Stimulated activated CD4-positive, alpha-beta T cell treated with anti-CD3 and anti-CD28 coated beads, Interleukin-12 subunit alpha, Interleukin-12 subunit beta, amount 100 ng/mL, for 24 hours (primary cell): ENCODE results near the gene PCYT2.

Source experiments
- DNase-seq, 2 experiments: peaks; one replicate each; pipeline ENCODE4 v3.0.0-alpha.2; 2020; ENCODE audit warnings: low read depth in 2 of 2

Gene PCYT2

DNA sequence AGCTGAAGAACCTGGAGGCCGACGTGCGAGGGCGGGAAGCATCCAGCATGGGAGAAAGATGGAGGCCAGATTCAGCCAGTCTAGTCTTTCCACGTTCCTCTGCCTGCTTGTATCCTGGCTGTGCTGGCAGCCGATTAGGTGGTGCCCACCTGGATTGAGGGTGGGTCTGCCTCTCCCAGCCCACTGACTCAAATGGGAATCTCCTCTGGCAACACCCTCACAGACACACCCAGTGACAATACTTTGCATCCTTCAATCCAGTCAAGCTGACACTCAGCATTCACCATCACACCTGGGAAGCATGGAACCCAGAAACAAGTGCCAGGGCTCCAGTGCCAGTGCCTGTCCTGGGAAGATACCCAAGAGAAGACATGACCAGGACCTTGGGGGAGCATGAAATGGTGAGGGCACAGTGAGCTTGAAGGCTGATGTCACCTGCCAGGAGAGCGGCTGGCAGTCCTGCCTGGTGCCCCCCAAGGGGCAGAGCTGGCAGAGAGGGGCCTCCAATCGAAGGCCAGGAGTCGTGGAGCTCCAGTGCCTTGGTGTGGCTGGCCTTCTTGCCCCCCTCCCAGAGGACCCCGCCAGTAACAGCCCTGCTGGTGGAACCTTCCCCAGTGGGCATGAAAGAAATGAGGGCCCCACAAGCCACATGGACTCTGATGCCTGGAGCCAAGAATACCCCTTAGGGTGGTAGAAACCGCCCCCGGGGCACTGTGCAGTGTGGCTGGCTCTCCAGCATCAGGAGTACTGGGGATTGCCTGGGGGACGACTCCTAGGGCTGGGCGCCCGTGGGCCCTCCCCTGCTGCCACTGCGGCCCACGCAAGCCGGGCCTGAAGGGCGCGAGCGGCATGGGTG, 9.8 kb downstream of the PCYT2 start:
- no peak for DNase-seq

DNA sequence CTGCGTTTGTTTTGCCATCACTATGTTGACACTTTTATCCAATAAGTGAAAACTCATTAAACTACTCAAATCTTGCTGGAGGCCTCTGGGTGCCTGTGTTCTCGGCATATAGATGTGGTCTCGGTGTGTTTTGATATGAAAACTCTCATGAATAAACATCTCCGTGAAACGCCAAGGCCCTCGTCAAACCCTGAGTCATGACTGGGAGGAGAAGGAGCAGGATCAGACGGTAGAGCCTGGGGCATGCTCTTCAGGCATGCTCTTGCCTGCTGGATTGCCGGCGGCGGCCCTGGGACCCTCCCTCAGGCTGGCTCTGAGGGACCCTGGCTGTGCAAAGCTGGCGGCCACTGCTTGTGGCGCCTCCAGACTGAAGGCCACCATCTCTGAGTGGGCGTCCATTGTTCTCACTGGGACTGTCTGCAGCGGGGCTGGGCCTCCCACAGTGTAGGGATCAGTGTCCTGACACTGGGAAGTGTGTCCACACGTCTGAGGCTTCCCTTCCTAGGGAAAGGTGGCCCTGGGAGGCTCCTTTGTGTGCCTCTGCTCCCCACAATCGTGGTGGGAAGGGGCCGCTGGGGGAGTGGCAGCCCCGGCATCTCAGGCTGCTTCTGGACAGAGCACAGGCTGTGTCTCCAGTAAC, 10.9 kb downstream of the PCYT2 start:
- DNase-seq = no peak

DNA sequence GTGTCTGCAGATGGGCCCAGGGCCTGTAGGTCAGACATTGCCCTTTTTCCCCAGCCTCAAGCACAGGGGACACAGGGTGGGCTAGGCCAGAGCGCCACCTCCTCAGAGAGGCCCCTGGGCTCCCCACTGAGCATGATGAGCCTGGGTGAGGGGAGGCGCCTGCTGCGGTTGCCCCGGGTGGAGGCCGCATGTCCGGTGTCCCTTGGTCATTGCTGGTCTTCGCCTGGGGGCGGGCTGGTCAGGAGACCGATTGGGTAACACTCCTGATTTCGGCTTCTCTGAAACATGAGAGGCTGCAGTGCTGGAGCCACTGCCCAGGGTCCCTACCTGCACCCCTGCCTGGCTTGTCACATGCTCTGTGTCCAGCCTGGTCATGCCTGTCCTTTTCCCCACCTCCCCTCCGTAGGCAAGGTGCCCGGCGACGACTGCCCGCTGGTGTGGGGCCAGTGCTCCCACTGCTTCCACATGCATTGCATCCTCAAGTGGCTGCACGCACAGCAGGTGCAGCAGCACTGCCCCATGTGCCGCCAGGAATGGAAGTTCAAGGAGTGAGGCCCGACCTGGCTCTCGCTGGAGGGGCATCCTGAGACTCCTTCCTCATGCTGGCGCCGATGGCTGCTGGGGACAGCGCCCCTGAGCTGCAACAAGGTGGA, 11.6 kb downstream of the PCYT2 start:
- no peak for DNase-seq

DNA sequence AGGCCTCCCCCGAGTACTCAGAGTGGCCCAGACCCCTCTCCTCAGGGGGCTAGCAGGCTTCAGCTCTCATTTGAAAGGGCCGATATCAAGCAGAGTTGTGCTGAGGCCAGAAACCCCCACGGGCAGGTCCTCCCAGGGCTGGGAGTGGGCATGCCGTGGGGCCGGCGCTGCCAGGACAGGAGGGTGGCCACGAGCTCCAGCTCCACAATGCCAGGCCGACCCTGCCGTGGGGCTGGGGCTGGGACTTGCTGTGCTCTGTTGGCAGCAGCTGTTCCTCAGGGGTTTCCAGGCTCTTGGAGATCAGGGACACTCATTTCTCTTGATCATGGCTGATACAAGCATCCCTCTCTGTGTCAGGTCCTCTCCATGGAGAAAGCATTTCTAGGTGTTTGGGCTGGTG, 12.3 kb downstream of the PCYT2 start:
- DNase-seq = no peak

DNA sequence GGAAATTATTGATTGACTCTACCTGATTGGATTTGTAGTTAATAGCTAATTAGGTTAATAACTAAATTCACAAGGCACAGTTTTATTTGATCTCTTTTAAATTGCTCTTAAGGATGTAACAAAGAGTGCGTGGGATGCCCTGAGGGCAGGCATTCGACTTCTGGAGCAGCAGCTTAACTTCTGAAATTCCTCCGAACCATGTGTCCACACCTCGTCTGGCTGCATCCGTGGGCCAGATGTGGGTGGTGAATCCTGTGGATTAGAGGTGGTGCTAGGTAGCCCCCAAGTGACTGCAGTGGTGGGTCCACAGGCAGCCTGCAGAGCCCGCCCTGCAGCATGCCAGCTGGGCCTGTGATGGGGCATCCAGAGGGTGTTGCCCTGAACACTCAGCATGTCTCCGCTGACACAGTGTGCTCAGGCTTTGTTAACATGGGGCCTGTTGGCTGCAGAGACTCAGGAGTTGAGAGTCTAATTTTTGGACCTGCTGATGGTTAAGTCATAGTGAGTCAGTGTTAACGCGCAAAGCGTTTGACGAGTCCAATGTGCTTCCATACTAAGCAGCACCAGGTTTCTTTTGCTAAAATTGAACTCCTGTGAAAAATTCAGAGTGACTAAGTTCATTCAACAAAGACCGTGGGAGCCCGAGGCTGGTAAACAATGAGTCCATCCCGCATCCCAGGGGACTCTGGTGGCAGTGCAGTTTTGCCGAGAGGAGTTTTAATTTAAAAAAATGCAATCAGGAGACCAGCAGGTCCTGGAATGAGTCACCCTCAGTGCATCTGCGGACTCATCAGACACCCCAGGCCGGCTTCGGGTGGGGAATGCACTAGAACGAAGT, 13.0 kb downstream of the PCYT2 start:
- DNase-seq = no peak

DNA sequence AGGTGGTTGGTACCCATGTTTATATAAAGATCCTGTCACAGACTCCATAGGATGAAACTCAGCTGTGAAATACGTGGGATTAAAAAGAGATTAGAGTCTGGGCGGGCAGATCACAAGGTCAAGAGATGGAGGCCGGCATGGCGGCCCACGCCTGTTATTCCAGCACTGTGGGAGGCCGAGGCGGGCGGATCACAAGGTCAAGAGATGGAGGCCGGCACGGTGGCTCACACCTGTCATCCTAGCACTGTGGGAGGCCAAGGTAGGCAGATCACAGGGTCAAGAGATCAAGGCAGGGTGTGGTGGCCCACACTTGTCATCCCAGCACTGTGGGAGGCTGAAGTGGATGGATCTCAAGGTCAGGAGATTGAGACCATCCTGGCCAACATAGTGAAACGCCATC, 15.8 kb downstream of the PCYT2 start:
- no peak for DNase-seq

DNA sequence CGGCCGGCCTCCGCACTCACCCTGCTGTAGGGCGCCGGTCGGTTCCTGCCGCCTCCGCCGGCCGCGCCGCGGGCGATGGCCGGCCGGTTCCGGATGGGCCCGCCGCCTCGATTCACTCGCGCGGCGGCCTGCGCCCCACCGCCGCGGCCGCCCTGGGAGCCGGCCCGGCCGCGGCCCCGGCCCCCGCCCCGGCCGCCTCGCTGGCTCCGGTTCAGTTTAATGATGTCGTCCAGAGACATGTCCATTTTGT, 20.0 kb downstream of the PCYT2 start:
- no peak for DNase-seq

DNA sequence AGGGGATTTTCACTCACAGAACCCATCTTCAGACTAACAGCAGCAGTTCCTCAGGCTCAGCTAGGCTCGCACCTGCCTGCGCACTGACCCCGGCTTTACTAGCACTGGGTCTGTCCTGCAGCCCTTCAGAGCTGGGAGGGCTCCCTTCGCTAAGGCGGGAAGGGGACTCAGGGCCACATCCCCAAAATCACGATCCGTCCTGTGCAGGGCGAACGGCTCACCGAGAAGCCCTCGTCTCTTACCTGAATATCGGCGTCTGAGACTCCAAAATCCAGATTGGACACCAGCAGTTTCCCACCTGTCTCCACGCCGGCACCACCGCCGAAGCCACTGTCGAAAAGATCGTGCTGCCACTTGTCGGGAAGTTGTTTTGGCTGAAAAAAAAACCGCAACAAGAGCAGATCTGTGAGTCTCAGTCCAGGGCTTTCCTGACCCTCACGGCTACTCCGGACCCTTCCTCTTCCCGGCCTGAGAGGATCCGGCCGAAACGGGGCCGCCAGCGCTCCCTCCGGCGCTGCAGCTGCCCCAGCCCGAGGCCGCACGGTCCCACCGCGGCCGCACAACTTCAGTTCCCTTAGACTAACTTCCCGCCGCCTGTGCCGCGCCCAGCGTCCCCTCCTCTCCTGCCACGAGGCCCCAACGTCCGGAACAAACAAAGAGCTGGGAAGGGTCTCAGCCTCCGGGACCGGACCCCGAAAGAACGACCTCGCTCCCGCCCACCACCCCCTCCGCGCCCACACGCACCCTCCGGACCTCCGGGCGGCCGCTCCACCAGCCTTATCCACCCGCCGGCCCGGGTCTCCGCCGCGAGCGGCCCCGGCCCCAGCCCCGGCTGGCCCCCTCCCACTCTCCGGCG, 20.5 kb downstream of the PCYT2 start:
- no peak for DNase-seq

DNA sequence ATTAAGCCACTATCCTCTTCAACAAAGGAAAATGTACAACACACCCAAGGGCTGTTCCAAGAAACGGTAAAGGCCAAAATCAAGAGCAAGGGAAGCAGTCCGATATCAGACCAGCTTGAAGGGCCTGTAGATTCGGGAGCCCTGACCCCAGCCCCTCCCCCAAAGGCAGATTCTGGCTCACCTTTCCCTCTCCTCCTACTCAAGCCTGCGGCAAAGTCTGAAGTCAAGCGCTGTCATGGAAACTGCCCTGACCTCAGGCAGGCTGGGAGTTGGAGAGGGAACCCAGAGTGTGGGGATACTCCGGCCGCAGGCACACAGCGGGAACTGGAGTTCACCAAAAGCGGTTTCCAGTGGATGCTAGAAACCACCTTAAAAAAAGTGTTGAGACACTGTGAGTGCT, 21.6 kb downstream of the PCYT2 start:
- DNase-seq = no peak

DNA sequence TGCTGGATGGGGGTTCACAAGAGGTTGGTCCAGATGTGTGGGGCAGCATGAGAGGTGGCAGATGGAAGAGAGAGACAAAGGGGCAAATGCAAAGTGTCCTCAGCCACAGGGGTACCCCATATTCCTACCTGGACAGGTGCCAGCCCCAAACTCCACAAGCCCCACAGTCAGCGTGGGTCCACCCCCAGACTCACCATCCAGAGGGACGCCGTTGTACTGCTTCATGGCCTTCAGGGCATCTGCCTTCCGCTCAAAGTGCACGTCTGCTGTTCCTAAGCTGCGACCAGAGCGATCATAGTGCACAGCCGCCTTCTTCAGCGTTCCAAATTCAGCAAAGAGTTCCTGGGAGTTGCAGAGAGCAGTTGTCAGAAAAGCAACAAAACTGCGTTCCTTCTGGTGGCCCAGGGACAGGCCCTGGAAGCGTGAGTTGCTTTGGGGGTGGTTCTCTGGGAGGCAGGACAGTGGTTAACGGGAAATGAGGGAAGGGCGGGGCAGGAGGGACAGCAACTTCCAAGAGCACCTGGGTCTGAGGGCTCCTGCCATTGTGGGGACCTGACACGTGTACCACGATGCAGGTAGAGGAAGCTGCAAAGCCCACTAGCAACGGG, 22.1 kb downstream of the PCYT2 start:
- DNase-seq = no peak

DNA sequence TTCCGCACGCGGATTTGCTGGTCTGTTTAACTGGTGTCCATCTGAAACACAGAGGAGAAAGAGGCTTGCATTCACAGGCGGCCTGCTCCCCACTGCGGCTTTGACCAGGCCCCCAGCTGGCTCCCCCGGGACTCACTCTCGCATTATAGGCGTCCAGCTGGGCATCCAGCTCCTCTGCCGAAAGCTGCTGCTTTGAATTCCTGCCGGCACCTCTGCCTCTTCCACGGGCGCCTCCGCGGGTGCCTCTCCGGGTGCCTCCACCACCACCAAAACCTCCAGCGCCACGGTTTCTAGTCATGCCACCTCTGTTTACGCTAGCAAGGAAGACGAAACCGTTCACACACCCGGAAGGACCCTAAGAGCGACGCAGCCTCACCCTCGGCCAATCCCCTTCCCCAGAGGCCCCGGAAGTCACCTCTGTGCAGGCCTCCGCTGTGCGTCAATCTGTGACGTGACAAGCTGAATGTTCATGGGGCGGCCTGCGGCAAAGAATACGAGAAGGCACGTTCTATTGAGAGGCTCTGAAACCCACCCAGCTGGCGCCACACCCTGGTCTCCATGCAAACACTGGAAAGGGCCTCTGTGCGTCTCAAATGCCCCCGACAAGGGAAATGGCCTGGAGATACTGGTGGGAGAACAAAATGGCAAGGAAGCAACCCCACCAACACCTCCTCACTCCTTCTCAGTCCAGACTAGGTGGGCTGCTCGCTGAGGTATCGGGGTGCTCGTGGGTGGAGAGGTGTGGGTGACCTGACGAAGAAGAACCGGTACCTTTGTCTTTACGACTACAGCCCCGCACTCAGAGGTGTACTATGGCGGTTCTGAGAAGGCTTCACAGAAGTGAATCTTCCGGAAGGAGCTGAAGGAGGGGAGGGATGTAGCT, 22.9 kb downstream of the PCYT2 start:
- no peak for DNase-seq

DNA sequence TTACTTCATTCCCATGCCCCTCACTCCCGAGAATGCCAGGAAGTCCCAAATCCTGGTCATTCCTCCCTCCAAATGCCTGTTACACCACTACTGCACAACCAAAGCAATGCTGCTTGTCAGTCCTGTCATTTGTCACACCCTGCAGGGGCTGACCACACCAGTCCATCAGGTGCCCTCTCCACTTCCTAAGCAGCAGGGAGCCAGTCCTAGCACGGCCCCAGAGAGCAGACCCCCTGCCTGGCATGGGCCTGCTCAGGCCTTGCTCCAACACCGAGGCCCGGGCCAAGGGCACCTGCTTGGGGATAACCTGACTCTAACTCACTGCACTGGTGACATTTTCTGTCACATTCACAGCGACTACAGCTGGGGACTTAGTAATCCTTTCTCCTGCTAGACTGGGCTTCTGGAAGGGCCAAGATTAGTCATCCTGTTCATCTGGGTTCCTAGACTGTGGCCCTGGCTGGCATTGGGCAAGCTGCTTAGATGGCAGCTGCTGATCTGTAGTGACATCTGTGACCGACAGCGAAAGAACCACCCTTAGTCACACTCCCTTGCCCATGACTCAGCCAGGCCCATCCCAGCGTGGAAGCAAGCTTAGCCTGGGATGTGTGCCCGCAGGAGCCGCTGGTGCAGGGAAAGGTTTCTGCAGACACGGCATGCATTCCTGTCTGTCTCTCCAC, 25.2 kb downstream of the PCYT2 start:
- no peak for DNase-seq

DNA sequence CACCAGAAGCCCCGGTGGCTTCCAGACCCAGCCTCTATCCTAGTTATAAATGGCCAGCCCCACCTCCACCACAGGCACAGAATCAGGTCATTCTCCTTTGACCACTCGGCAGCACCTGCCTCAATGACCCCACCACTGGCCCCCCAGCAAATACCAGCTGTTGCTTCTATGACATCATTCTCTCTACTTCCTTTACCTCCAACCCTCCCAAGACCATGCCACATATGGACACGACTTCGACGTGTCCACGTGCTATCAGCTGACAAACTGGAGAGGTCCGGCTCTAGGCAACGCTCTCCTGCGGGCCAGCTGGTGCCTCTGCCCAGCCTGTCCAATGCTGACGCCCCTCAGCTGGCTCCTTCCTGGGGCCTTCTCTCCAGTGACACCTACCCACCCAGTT, 25.7 kb downstream of the PCYT2 start:
- no peak for DNase-seq

DNA sequence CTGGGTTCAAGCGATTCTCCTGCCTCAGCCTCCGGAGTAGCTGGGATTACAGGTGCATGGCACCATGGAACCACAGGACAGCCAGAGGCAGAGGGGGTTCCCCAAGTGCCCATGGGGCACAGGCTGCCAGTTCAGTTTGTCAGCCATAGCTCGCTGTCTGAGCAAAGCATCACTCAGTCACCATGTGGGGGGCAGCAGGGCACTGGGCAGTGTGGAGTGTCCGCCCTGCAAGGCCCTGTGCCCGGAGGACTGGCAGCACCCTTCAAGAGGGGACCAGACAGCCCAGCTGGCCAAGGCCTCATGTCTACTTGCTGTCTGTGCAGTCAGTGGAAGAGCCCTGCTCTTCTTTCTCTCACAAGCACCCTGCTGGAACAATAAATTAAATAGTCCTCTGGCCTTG, 26.2 kb downstream of the PCYT2 start:
- DNase-seq = no peak

DNA sequence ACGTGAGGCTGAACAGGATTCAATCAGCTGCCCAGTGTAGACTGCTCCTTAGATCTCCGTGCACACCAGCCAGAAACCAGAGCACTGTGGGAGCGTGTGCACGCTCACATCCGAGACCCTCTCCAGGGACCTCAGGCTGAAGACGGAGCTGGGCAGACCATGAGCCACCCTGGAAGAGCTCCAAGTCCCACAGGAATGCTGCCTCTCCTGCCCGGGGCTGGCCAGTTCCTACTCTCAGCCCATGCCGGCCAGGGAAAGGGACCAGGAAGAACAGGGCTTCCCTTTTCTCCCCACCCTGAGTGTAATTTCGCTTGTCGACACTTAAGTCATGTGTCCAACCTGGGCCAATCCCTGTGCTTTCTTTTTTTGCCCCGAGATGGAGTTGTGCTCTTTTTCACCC, 26.7 kb downstream of the PCYT2 start:
- DNase-seq = no peak

DNA sequence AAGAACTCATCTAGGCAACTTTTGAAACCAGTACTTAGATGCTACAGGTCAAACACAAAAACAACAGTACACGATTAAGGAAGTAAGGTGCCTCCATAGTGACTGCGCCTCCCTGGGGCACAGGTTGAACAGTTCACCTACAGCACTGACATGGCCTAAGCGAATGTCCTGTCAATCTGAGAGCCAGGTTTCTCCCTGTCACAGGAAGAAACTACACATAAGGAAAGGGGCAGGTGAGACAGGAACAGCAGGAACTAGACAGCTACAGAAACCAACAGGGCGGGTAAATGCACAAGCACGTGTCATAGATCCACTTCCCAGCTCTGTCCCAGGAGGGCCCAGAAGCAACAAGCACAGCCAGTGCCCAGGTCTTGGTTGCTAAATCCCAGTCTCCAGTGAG, 32.1 kb downstream of the PCYT2 start:
- no peak for DNase-seq

DNA sequence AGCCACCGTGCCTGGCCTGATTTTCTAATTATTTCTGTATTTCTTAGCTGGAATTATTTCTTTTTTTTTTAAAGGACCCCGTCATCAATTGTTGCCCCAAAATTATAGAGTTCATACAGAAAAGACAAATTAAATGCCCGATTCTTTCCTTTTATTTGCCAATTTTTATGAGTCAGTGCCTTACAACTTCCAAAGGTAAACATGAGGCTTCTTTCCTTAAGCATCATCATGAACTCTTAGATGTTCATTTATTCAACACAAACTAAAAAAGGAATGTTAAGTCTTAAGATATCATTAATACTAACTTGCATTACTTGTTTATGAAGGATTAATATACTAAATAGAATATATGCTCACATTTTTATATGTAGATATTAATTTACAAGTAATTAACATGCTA, 32.9 kb downstream of the PCYT2 start:
- DNase-seq = no peak

DNA sequence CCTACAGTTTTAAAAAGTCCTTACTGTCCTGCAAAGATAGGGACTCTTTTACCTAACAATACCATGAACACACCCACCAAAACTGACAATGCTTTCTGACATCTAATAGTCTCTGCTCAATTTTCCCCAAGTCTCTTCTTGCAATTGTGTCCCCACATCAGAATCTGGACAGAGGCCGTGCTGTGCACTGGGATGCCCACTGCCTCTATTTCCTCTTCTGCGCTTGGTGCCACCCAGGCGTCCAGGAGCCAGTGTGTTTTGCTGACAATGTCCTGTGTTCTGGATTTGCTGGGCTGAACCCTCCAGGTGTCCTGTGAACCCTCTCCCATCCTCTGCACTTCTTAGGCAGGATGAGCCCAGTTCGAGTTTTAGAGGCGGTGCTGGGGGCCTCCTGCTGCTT, 33.6 kb downstream of the PCYT2 start:
- DNase-seq = no peak
